Renal cortex interstitium (tissue), 11 donors: ENCODE measurements around the gene RNF213. TPM values are rescaled to one million over a fixed set of nuclear protein-coding genes. Genes with fewer than 3 reads are reported as not detected.

ENCODE experiments used
- DNase-seq, 11 donors: peaks; one replicate each; pipeline ENCODE4 v3.0.0-alpha.2; 2013; ENCODE audit warnings: low read depth in 9 of 11, low spot score in 4 of 11; ENCODE audit errors: extremely low read depth in 1 of 11
- polyA plus RNA-seq, 3 donors: library from polyadenylated mRNA; unstranded; fragments of 120-200 nt; gene quantifications; one replicate each; pipeline ENCODE4 v1.2.1, GENCODE V29; 2013; ENCODE audit not compliant: insufficient read length in 3 of 3

RNF213 gene
- polyA plus RNA-seq, 3 donors: 62.4 to 112 (median 71.0) TPM

DNA sequence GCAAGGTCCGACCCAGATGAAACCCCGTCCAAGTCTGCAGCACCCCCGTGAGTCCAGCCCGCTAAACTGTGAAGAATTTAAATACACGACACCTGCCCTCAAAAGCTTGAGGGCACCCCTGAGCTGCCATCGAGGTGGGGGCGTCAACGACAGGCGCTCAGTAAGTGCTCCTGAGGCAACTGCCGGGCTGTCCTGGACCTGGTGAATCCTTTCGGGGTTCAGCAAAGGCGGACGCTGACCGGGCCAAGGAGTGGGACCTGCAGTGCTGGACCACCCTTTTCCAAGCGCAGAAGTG lies 153.8 kb downstream of the RNF213 start:
- DNase-seq: peak in 1 of 11 donors; percentile 10

DNA sequence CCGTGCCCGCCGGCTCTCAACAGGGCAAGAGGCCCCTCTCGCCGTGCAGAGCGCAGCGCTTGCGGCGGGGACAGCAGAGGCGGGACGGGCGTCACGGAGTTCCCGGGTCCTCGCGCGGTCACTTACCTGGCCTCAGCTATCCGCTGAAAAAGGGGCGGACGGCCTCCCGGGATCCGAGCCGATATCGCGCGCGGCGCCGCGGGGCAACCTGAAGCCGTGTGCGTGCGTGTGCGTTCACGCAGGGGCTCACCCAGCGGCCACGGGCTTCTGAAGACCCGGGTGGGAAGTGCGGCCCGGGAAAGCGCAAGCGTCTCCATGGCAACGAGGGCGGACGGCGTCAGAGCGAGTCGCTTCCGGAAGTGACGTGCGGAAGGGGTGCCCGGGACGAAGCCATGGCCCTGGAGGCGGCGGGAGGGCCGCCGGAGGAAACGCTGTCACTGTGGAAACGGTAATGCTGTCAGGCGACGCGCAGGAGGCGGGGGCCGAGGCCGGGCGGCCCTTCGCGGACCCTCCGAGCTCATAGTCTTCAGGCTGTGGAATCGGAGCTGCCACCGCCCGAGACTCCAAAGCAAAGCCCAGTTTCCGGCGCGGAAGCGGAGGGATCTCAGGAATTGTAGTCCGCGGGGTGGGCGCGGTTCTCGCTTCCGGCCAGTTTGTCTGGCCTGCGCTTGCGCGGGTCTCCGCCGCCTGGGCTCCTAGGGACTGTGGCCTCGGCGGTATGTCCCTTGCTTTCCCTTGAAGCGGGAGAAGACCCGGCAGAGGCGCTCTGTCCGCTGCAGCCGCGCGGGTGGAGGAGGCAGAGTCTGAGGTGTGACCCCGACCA lies 154.4 kb downstream of the RNF213 start, which contains the start of gene ENDOV:
TSS of gene ENDOV (plus strand) at position 365 of the 823 bp plus-strand sequence. CDS start at position 393, 28 bp downstream.
- DNase-seq: peak; percentile 86 to 96 (median 95)

DNA sequence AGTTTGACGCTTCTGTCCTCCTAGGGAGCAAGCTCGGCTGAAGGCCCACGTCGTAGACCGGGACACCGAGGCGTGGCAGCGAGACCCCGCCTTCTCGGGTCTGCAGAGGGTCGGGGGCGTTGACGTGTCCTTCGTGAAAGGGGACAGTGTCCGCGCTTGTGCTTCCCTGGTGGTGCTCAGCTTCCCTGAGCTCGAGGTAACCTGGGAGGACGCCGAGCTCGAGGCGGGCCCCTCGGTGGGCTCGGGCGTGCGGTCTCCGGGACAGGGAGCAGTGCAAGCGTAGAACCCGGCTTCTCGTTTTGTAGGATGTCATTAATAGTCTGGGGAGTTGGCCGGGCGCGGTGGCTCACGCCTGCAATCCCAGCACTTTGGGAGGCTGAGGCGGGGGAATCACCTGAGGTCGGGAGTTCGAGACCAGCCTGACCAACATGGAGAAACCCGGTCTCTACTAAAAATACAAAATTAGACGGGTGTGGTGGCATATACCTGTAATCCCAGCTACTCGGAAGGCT lies 155.0 kb downstream of the RNF213 start:
- DNase-seq: no peak

DNA sequence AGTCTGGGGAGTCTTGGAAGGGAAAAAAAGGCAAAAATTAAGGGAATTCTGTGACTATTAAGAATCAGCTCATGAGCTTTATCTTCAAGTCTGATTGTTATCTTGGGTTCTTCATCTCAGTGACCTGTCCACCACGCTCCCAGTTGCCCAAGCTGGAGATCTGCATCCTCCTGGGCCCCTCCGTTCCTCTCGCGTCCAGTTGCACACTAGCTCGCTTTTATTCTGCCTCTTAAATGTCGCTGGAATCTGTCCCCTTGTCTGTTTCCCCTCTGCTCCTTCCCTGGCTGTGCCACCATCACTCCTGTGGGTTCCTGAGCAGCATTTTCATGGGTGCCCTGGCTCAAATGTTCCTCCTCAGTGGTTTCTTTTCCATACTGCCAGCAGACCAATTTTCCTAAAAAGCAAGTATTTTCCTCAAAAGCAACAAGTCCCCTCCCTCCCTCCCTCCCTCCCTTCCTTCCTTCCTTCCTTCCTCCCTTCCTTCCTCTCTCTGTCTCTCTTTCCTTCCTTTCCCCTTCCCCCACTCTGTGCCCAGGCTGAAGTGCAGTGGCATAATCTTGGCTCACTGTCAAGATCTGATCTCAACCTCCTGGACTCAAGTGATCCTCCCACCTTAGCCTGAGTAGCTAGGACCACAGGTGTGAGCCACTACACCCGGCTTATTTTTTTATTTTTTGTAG lies 155.7 kb downstream of the RNF213 start:
- no peak for DNase-seq

DNA sequence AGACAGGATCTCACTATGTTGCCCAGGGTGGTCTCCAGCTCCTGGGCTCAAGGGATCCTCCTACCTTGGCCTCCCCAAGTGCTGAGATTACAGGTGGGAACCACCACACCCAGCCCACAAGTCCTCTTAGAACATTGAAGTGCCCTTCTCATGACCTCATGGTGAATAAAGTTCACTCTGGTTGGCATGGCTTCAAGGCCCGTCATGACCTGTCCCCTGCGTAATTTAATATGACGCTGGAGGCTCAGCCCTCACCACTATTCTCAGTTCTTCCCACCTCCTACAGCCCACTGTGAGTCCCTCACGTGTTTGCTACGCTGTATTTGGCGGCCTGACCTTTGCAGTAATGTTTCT lies 156.3 kb downstream of the RNF213 start:
- no peak for DNase-seq

DNA sequence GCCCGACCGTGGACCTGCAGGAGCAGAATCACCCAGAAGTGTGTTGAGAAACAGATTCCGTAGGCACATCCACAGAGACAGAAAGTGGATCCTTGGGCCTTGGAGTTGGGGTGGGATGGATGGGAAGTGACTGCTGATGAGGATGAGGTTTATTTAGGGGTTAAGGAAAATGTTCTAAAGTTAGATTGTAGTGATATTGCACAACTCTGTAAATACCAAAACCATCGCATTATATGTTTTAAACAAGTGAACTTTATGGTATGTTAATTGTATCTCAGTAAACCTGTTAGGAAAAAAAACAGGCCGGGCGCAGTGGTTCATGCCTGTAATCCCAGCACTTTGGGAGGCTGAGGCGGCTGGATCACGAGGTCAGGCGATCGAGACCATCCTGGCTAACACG lies 157.9 kb downstream of the RNF213 start:
- no peak for DNase-seq

DNA sequence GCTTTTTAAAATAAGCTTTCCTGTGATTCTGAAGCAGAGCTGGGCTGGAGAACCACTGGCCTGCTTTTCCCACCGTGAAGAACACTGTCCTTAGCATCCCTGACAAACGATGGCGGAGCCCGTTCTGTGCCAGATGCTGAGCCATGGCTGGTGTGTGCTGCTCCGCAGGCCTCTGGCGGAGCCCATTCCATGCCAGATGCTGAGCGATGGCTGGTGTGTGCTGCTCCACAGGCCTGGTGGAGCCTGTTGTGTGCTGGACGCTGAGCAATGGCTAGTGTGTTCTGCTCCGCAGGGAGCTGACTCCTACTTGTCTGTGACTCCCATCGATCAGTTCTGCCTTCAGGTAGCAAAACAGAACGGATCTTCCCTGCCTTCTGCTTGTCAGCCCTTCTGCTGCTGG lies 158.6 kb downstream of the RNF213 start:
- no peak for DNase-seq

DNA sequence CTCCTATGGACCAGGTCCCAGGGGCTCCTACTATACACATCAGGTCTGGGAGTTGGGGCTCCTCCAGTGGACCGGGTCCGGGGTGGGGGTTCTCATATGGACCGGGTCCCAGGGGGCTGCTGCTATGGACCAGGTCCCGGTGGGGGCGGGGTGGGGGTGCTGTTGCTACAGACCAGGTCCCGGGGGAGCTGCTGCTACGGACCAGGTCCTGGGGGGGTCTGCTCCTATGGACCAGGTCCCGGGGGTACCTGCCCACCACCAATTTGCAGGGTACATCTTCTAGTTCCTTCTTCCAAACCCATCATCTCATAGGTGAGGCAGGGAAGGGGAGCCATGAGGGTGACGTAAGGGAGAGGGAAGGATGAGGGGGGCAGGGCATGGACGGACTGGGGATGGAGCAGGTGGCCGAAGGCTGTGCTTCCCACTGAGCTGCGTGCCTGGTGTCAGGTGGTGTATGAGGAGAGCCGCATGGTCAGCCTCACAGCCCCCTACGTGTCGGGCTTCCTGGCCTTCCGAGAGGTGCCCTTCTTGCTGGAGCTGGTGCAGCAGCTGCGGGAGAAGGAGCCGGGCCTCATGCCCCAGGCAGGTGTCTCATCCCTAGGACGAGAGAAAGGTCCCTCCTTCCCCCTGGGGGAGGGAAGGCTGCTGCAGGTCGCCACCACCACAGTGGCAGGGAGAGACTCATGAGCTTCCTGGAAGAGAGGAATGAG lies 160.9 kb downstream of the RNF213 start:
- no peak for DNase-seq

DNA sequence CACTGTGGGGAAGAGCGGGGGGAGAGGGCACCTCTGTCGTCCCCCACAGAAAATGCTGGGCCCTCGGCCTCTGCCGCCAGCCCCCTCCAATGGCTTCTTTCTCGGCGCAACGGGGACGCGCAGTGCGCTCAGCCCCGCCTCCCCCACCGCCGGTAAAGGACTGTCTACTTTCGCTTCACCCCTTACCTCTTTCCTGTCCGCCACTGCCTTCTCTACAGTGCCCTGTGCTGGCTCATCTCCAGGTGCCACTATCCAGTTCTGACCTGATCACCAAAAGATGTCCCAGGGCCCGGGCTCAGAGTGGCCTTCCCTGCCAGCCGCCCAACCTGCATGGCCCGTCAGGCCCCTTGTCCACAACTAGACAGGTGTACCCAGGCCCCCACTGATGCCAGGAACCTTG lies 161.6 kb downstream of the RNF213 start:
- no peak for DNase-seq

DNA sequence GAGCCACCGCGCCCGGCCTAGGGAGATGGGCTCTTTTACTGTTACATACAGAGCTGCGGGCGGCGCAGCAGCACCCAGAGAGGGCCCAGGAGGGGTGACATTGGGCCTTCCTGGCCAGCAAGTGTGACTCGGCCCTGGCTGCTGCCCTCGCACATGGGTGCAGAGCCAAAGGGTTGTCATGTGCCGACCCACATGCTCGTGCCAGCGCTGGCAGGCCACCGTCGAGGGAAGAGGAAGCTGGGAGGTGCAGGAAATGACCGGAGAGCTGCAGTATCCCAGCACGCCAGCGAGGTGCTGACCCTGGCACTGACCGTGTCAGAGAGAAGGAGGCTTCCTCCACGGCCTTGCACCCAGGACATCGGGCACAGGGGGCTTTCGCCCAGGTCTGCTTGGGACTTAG lies 162.3 kb downstream of the RNF213 start:
- DNase-seq: no peak

DNA sequence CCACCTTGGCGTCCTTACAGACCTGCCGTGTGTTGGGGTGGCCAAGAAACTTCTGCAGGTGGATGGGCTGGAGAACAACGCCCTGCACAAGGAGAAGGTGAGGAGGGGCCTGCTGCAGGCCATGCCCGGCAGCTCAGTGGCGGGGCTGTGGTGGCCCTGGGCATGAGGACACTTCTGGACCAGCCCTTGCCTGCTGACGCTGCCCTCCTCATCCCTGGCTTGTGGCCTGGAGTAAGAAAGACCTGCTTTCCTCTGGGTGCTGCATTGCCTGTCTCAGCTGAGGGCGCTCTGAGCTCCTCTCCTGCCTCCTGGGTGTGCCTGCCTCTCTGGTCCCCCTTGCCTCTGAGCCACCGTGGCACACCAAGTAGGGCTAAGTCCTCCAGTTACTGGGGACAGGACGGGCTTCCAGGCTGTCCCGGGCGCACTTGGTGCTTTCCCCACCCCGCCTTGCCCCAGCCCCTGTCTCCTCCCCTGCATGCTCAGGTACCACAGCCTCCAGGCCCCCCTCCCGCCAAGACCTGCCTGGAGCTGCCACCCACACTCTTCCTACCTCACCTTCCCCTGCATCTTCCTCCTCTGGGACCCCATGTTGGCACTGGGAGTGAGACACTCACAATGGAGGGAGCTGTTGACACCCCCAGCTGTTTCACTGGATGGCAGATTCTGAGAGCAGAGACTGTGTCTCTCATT lies 163.0 kb downstream of the RNF213 start:
- DNase-seq: no peak

DNA sequence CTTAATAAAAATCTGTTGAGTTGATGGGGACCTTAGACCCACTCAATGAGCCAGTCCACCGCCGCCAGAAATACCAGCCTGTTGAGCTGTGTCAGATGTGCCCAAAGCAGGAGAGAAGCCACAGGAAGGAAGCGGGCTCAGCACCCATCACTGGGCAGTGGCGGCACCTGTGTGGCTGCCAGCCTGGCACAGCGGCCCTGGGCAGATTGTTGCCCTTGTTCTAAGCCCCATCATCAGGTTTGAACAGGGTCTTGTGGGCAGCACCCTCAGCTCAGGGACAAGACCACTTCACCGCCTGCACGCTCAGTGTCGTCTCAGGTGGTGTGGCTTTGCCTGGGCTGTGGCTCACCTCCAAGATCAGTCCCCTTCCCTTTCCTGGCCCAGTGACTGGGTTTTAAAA lies 163.6 kb downstream of the RNF213 start:
- no peak for DNase-seq

DNA sequence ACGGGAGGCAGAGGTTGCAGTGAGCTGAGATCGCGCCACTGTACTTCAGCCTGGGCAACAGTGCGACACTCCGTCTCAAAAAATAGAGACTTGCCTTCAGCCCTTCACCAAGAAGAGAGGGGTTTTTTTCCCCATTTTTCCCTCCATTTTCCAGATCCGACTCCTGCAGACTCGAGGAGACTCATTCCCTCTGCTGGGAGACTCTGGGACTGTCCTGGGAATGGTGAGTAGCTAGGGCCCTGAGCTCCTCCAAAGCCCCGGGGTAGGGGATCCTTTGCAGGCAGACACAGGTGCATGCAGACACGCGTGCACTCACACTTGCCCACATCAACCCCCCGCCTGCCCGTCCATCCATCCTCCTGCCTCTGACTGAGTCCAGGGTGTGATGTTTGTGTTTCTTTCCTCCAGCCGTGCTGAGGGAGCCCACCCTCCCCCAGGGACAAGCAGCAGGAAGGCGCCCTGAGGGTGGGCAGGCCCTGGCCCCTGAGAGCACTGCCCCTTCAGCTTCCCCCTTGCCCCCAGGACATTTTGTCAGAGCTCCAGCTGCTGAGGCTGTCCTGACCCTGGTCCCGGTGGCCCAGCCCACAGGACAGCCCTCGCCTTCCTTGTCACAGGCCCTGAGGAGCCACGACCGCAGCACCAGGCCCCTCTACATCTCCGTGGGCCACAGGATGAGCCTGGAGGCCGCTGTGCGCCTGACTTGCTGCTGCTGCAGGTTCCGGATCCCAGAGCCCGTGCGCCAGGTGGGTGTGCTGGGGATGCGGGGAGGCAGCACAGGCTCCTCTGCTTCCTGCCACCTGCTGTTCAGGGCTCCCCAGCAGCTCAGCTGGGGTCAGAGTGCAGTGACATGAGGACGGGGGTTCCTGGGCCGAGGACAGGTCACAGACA lies 164.5 kb downstream of the RNF213 start:
- no peak for DNase-seq

DNA sequence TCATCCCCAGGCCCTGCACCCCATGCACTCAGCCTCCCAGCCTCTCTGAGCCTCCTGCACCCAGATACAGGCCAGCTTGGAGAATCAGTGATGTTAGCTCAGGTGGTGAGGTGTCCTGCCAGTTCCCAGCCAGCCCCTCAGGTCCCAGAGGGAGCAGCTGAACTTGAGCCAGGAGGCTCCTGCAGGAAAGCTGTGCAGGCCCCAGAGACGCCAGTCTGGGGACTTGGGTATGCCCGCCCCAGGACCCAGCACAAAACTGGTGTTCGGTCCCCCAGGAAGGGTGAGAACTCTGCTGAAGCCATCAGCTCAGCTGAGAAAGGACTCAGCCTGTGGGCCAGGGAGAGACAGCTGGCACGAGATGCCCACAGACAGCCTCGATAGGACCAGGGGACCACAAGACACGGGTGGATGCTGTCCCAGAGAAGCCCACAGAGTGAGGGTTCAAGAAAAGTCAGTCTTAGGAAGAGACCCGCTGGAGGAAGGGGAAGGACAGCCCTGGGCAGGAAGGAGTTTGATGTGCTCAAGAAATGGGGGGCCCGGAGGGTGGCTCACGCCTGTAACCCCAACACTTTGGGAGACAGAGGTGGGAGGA lies 165.3 kb downstream of the RNF213 start:
- DNase-seq: no peak

DNA sequence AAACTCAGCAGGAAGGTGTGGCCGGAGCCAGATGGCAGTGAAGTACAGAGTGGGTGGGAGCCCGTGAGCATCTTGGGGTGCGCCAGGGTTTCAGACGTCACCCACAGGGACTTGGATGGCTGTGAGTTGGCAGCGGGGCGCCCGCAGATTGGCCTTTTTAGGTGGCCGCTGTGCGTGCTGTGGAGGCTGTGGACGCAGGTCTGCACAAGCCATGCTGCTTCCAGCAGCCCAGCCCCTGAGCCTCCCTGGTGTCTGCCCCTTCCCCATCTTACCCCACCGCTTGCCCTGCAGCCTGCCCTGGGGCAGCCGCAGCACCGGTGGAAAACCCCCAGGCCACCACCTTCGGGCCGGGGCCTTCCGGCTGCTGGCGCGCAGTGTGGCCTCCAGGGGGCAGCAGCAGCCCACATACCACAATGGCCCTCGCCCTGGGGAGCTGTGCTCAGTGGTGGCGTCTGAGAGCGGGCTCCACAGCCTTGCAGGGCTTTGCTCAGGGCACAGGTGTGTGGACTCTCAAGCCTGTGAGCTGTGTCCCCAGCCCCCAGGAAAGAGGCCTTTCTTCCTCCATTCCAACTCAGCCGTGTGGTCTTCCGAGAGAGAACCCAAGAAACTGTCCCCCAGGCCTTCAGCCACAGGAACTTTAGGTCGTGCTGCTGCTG lies 166.1 kb downstream of the RNF213 start:
- DNase-seq: peak in 9 of 11 donors; percentile 28 to 66 (median 39)

DNA sequence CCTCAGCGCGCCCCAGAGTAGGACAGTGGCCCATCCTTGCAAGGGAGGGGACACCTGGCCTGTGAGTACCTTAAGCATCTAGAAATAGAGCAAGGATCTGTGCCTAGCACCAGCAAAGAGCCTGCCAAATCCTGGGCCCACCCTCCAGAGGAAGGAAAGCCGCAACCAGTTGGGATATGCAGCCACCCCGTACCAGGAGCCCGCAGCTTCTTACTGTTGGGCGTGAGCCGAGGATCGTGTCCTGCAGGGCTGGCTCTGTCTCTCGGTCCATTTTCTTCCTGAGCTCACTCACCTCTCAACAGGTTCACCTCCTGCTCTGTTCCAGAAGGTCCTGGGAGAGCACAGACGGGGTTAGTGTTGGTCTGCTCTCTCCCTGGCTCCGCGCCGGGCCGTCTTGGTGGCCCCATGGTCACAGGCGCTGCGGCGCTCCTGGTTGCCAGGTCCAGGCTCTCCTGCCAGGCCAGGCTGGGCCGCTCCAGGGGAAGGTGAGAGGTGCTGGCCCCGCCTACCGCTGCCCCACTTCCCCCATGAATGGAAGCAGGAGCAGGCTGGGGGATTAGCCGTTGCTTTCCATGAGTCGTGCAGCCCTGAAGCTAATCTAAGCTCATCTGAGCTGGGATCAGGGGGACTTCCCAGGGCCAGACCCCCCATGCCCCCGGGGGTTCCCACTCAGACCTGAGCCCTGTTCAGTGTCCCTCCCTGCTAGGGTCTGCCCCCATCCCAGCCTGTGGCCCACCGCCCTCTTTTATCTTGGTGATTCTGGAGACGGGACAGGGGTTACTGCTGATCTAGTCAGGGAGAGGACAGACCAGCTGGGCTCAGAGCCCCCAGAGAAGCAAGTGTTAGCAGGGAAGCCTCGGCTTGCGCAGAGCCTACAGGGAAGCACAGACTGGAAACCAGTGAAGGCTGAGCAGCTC lies 167.0 kb downstream of the RNF213 start:
- DNase-seq: no peak

DNA sequence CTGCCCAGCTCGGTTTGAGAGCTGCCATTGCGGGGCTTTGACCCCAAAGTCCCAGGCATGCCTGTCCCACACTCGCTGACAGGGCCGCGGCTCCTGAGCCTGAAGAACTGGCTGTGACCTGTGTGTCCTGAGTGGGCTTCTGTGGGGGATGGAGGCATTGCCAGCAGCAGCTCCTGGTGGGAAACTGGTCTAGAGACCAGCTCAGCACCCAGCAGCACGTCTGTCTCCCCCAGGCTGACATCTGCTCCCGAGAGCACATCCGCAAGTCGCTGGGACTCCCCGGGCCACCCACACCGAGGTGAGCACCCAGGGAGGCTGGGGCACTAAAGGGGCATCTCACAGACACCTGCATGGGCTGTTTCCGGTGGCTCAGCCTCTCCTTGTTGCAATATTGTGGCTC lies 167.7 kb downstream of the RNF213 start:
- DNase-seq: no peak
